Activated naive CD8-positive, alpha-beta T cell treated with anti-CD3 and anti-CD28 coated beads, Interleukin-2, amount 50 U/mL, for 24 hours (primary cell): ENCODE data around the gene DLG2.

Experiments used
- ATAC-seq: fragments of 150-1000 bp; cut with Tn5 transposase; one replicate; pipeline ENCODE4 v1.10.0; 2021
- DNase-seq: peaks from one replicate; pipeline ENCODE4 v3.0.0; 2021
- H3K27ac Mint-ChIP-seq: one replicate; pipeline ENCODE4 v1.8.0; 2021; ENCODE audit warnings: mild to moderate bottlenecking, mixed read lengths
- H3K27me3 Mint-ChIP-seq: one replicate; pipeline ENCODE4 v1.8.0; 2021; ENCODE audit warnings: mixed read lengths
- H3K36me3 Mint-ChIP-seq: one replicate; pipeline ENCODE4 v1.8.0; 2021; ENCODE audit warnings: low read depth, mixed read lengths
- H3K4me1 Mint-ChIP-seq: one replicate; pipeline ENCODE4 v1.8.0; 2021; ENCODE audit warnings: mixed read lengths
- H3K4me3 Mint-ChIP-seq: one replicate; pipeline ENCODE4 v1.8.0; 2021; ENCODE audit warnings: mild to moderate bottlenecking, moderate library complexity, mixed read lengths
- H3K9me3 Mint-ChIP-seq: one replicate; pipeline ENCODE4 v1.8.0; 2021; ENCODE audit warnings: mixed read lengths

Gene DLG2

DNA sequence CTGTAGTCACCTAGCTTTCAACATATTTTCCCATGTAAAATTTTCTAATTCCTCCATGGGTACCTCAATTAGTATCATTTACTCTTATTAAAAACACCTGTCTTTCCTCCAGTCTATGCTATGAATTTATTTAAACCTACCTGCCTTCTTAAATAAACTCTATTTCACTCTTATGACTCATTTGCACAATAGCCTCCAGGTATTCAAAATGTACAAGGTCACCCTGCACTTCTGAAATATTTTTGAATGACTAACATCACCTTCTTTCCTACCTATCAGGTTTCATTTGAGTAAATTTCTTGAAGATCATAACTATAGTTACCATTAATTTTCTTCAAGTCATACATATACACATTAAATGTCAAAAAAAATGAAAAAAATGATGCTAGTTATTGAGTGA is 939.7 kb downstream of the DLG2 start:
- Mint-ChIP-seq H3K36me3 (no peaks in the 10 kb centered on the region), H3K4me3 (no peak overlapping the region), H3K9me3 (peaks cover 4% of the 10 kb centered on the region), H3K27me3 (no peaks in the 10 kb centered on the region), H3K4me1 (no peaks in the 10 kb centered on the region), H3K27ac (no peak overlapping the region)
- no peak for DNase-seq
- ATAC-seq = no peak

DNA sequence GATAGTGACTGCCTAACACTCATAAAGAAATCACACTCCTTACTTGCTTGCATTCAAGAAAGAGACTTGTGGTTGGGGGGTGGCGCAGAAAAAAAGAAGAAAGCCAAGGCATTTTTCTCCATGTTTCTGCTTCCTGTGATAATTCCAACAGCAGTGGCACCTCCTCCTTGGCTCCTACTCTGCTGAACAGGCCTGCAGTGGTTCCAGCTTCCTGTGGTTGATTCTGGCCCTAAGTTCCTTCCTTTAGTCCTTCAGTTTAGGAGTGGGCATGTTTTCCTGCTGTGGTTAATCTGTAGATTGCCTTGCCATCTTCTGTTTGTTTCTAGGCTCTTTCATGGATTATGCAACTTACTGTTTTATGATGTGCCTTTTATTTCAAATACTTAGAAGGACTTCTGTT is 940.4 kb downstream of the DLG2 start:
- Mint-ChIP-seq H3K4me3 (no peak overlapping the region), H3K4me1 (no peaks in the 10 kb centered on the region), H3K9me3 (peaks cover 1% of the 10 kb centered on the region), H3K27ac (no peak overlapping the region), H3K27me3 (no peaks in the 10 kb centered on the region), H3K36me3 (no peaks in the 10 kb centered on the region)
- DNase-seq (no peak), ATAC-seq (no peak)

DNA sequence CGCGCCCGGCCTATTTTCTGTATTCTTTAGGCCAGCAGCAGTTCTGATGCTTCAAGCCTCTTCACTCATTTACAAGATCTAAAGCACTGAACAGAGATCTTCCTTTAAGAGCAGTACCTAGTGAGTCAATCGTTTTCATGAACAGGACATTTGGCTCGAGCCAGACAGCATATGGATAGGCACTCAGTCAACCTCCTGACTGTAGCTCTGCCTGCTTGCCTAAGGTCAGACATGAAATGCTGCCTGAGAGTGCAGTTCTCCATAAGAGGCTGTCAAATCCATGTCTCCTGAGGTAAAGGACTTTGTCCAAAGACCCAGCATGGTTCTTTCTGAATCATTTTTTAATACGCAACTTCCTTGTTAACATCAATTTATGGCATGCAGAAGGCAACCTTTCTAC is 941.2 kb downstream of the DLG2 start:
- Mint-ChIP-seq H3K36me3 (no peaks in the 10 kb centered on the region), H3K9me3 (no peaks in the 10 kb centered on the region), H3K4me1 (no peaks in the 10 kb centered on the region), H3K4me3 (no peak overlapping the region), H3K27me3 (no peaks in the 10 kb centered on the region), H3K27ac (no peak overlapping the region)
- DNase-seq = no peak
- ATAC-seq = no peak

DNA sequence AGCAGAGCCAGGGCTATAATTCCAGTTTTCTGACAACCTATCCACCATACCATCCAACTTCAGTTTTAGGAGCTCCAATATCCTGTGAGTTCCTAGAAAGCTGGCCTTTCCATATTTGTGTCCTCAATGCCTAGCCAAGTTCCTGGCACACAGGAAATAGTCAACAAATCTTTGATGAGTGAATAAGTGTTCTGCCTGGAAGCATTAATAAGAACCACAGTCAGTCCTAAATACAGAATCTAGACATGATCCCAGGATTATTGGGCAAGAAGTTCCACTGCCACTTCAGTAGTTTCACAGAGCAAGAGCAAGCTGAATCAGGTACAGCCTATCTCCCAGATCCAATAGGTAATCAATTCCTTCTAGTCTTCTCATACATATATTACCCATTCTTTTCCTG is 942.0 kb downstream of the DLG2 start:
- Mint-ChIP-seq H3K27ac (no peak overlapping the region), H3K9me3 (no peaks in the 10 kb centered on the region), H3K4me1 (no peaks in the 10 kb centered on the region), H3K27me3 (no peaks in the 10 kb centered on the region), H3K36me3 (no peaks in the 10 kb centered on the region), H3K4me3 (no peak overlapping the region)
- no peak for DNase-seq
- no peak for ATAC-seq

DNA sequence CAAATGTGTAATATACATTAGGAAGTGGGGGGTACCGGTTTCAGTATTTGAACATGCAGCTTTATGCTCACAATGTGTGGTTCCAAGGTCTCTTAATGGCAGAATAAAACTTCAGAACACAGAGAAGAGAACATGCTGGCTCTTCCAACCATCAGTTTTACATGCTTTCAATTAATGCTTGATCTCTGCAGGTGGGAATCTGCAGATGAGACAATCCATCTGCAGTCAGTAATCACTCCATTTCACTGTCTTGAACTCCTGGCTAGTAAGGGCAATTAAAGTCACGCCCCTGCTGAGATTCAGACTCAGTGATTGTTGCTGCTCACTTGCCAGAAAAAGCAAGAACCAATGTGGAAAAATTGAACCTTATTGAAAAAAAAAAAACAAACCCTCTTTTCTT is 945.7 kb downstream of the DLG2 start:
- DNase-seq = no peak
- Mint-ChIP-seq H3K36me3 (no peaks in the 10 kb centered on the region), H3K27ac (no peak overlapping the region), H3K9me3 (no peaks in the 10 kb centered on the region), H3K4me3 (no peak overlapping the region), H3K27me3 (no peaks in the 10 kb centered on the region), H3K4me1 (no peaks in the 10 kb centered on the region)
- ATAC-seq = no peak

DNA sequence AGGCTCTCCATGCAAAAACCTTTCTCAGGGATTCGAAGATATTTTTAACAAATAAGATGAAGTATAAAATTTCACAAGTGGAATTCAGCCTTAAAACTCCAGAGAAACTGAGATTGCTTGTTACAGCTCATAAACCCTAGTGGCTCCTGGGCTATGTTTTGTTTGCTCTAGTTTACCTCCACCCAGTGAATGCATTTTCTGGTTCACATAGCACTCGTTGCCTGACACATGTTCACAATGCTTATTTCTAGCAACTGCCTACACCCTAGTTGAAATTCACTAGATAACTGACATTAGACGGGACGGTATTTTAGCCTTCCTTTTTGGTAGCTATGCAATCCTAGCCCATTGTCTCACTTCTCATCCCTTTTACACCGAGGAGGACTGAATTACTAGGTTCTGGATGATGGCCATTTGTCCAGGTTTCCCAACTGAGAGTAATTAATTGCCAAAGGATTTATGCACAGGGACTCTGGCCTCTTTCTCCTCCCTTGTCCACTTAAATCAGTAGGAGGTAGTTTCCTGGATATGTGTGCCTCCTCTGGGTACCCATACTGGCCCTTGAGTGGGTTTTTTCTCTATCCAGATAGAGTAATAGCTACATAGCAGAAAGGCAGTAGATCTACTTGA is 951.6 kb downstream of the DLG2 start:
- H3K36me3 Mint-ChIP-seq = no peaks in the 10 kb centered on the region
- ATAC-seq (no peak), DNase-seq (no peak)
- no peaks in the 10 kb centered on the region for H3K4me1 Mint-ChIP-seq
- no peak overlapping the region for H3K4me3 Mint-ChIP-seq
- peaks cover 9% of the 10 kb centered on the region for H3K9me3 Mint-ChIP-seq
- H3K27ac Mint-ChIP-seq = no peak overlapping the region
- peaks cover 1% of the 10 kb centered on the region for H3K27me3 Mint-ChIP-seq

DNA sequence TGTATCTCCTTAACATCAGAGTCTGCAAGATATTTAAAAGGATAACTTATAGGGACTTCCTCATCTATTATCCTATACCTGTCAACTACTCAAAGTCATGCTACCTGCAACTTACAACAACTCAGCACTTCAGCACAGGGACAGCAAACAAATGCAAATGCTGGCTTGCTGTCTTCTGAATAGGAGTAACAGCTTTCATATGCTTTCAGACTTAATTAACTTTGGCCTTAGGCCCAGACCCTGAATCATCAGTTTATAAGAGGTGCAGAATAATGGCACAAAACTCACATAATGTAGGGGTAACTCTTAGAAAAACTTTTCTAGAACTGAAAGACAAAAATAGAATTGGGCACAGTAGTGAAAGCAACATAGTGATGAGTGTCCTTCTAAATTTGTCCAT is 953.4 kb downstream of the DLG2 start:
- H3K4me1 Mint-ChIP-seq = no peaks in the 10 kb centered on the region
- no peak overlapping the region for H3K4me3 Mint-ChIP-seq
- H3K9me3 Mint-ChIP-seq = peaks cover 22% of the 10 kb centered on the region
- ATAC-seq (no peak), DNase-seq (no peak)
- H3K27ac Mint-ChIP-seq = no peak overlapping the region
- peaks cover 1% of the 10 kb centered on the region for H3K27me3 Mint-ChIP-seq
- no peaks in the 10 kb centered on the region for H3K36me3 Mint-ChIP-seq

DNA sequence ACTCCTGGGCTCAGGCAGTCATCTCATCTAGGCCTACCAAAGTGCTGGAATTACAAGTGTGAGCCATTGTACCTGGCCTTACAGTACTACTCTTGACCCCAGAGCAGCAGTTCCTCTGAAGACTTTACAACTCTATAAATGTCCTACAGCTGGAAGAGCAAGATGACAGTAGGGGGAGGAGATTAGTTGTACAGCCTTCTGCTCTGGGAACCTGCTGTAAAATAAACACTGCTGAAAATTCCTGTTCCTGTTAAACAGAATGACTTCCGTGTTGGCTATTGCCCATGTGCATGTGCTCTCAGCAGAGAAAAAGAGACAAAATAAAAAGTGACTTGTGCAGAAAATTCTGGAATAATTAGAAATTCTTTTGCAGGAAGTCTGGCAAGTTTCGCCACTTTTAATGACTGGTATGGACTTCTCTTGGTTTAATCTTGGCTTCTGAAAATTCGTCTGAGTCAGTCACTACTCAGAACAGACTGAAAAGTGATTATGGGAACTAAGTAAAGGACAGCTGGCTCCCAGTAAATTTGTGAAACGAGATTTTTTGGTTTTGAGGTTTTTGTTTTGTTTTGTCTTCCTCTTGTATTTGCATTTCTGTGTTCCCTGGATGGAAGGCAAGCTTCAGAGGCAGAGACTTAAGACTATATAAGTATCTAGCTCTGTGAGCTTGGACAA is 955.7 kb downstream of the DLG2 start:
- no peak for ATAC-seq
- Mint-ChIP-seq H3K4me3 (no peak overlapping the region), H3K4me1 (no peaks in the 10 kb centered on the region), H3K27ac (no peak overlapping the region), H3K9me3 (peaks cover 24% of the 10 kb centered on the region), H3K36me3 (no peaks in the 10 kb centered on the region), H3K27me3 (peaks cover 1% of the 10 kb centered on the region)
- DNase-seq = no peak

DNA sequence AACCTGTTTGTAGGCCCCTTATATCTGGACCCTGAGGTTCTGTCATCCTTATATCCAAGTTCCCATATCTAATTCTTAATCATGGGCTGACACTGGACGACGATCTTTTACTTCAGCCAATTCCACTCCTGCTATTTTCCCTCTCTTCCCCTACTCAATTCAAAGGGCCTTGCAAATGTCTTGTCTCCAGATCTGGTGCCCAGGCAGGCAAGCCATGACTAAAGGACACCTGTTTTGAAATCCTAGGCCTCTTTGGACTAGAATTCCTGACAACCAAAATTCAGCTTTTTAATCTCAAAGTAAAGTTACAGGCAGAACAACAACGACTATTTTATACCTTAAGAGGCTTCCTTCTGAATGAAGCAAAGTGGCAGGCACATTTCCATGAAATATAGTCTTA is 963.4 kb downstream of the DLG2 start:
- DNase-seq = no peak
- ATAC-seq = no peak
- H3K9me3 Mint-ChIP-seq = peaks cover 15% of the 10 kb centered on the region
- no peaks in the 10 kb centered on the region for H3K36me3 Mint-ChIP-seq
- no peaks in the 10 kb centered on the region for H3K4me1 Mint-ChIP-seq
- no peak overlapping the region for H3K27ac Mint-ChIP-seq
- no peaks in the 10 kb centered on the region for H3K27me3 Mint-ChIP-seq
- H3K4me3 Mint-ChIP-seq = no peak overlapping the region

DNA sequence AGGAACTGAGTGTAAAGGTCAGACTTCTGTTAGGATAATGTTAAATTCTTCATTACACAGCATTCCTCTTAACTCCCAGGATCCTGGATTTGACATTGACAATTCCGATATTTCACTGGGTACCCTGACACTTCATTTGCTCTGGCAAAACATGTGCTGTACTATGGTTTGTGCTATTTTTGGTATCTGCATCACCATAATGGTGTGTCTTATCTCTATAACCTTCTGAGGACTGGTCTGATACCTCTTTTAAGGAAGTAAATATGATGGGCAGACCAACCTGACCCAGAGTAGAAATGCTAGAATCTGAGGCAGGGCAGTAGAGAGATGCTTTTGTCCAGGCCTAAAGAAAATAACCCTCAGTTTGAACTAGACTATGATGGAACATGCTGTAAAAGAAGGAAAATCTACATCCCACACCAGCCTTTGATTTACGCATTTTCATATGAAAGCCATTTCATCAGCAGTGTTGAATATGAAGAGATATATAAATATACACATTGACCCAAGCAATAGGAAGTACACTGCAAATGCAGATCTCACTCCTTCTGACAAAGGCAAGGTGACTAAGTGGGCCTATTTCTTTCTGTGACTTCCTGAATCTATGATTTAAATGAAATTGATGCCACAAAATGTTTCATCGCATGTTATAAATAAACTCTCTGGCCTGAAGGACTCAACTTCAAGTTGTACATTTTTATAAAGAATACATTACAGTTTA is 966.7 kb downstream of the DLG2 start:
- no peaks in the 10 kb centered on the region for H3K4me1 Mint-ChIP-seq
- H3K27me3 Mint-ChIP-seq = no peaks in the 10 kb centered on the region
- no peaks in the 10 kb centered on the region for H3K36me3 Mint-ChIP-seq
- H3K27ac Mint-ChIP-seq = no peak overlapping the region
- DNase-seq (no peak), ATAC-seq (no peak)
- no peak overlapping the region for H3K4me3 Mint-ChIP-seq
- peaks cover 18% of the 10 kb centered on the region for H3K9me3 Mint-ChIP-seq

DNA sequence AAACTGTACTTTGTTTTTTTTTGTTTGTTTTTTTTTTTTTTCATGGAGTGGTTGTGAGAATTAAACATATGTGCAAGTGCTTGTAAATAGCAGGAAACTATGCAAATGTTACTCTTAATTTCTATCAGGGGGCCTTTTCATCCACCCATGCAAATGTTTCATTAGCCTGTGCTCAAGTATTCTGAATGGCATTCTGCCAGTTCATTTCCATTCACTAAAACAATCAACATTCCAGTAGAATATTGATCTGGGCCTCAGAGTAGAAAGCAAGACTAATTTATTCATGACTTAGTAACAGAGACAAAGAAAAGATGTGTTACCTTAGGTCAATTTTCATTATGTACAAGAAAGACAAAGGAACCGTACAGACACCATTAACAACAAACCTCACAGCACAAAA is 971.4 kb downstream of the DLG2 start:
- Mint-ChIP-seq H3K36me3 (no peaks in the 10 kb centered on the region), H3K9me3 (peaks cover 16% of the 10 kb centered on the region), H3K4me1 (no peaks in the 10 kb centered on the region), H3K4me3 (no peak overlapping the region), H3K27me3 (no peaks in the 10 kb centered on the region), H3K27ac (no peak overlapping the region)
- ATAC-seq (no peak), DNase-seq (no peak)

DNA sequence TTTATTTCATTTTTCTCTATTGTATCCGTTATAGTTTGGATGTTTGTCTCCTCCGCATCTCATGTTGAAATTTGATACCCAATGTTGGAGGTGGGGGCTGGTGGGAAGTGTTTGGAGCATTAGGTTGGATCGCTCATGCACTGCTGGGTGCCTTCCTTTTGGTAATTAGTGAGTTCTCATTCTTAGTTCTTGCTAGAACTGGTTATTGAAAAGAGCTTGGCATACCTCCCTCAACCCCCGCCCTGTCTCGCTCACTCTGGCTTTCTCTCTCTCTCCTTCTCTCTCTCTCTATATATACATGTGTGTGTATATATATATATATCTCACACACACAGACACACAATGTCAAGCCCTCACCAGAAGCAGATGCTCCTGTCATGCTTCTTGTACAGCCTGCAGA is 978.7 kb downstream of the DLG2 start:
- Mint-ChIP-seq H3K27ac (no peak overlapping the region), H3K9me3 (no peaks in the 10 kb centered on the region), H3K36me3 (no peaks in the 10 kb centered on the region), H3K4me3 (no peak overlapping the region), H3K27me3 (no peaks in the 10 kb centered on the region), H3K4me1 (no peaks in the 10 kb centered on the region)
- DNase-seq = no peak
- no peak for ATAC-seq

DNA sequence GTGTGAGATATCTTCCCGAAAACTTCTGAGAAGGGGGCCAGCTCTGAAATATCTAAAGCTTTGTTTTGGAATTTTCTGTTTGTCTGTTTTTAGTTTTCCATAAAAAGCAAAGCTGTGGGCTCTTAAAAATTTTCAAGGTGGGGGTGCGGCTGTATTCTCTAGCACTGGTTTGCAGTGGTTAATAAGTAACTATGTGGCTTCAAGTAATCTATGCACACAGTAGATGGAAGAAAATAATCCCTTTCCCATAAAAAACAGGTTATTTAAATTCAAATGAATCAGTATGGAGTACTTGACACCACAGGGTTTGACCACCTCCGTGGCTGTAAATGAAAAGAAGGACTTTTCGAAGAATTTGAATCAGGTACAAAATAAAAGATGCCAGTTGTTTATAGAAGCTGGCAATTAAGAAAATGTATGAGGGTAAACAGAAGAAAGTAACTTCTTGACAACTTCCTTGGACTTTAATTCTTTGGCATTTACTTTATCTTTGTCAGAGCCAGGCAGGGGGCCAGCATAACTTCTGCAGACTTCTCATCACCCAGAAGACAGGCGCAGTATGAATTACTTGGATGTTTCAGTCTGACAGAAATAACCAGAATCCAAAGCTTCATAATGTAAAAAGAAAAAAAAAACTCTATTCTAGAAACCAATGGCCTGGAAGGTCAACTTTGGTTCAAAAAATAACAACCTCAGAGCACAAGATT is 981.0 kb downstream of the DLG2 start:
- H3K27ac Mint-ChIP-seq = no peak overlapping the region

DNA sequence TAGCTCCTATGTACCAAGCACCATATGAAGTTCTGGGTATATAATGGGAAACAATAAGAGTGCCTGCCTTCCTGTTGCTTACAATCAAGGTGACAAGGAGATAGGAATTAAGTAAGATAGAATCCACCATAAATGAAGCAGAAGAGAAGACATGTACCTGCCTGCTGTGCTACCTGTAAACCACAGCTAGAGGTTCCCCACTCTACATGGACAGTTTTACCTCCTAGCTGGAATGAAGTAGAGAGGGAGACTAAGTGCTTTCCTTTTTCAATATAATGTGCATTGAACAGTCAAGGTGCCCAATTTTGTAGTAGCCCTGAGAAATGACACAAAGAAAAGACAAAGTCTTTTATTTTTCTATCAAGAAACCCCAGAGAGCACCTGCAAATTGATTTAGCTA is 984.6 kb downstream of the DLG2 start:
- Mint-ChIP-seq H3K36me3 (no peaks in the 10 kb centered on the region), H3K4me3 (no peak overlapping the region), H3K27ac (no peak overlapping the region), H3K27me3 (no peaks in the 10 kb centered on the region), H3K4me1 (no peaks in the 10 kb centered on the region), H3K9me3 (no peaks in the 10 kb centered on the region)
- no peak for DNase-seq
- no peak for ATAC-seq

More for the DNA sequence above, 981.0 kb downstream of the DLG2 start:
- H3K4me1 Mint-ChIP-seq = no peaks in the 10 kb centered on the region
- H3K9me3 Mint-ChIP-seq = no peaks in the 10 kb centered on the region
- ATAC-seq (no peak), DNase-seq (no peak)
- H3K36me3 Mint-ChIP-seq = no peaks in the 10 kb centered on the region
- no peaks in the 10 kb centered on the region for H3K27me3 Mint-ChIP-seq
- H3K4me3 Mint-ChIP-seq = no peak overlapping the region

DNA sequence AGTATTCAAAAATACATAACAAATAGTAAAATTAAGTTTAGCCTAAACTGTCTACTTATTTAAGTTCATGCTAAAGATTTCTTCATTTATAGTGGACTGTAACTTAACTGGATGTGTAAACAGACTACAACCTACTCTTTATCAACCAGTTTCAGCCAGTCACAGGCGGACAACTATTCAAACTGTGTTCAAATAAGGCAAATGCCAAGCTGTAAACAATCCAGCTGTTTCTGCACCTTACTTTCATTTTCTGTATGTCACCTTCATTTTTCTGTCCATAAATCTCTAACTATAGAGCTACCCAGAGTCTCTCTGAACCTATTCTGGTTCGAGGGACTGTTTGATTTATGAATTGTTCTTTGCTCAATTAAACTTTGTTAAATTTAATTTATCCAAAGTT is 992.8 kb downstream of the DLG2 start:
- Mint-ChIP-seq H3K36me3 (no peaks in the 10 kb centered on the region), H3K9me3 (no peaks in the 10 kb centered on the region), H3K27me3 (no peaks in the 10 kb centered on the region), H3K4me3 (no peak overlapping the region), H3K4me1 (no peaks in the 10 kb centered on the region), H3K27ac (no peak overlapping the region)
- no peak for DNase-seq
- no peak for ATAC-seq
